GM12878 (cell line): ENCODE data around the gene SIX5. TPM values are rescaled to one million over a fixed set of nuclear protein-coding genes. Genes with fewer than 3 reads are reported as not detected.

Experiments
- ATAC-seq: fragments of 200-7000 bp; cut with Tn5 transposase; 3 replicates; pipeline ENCODE4 v1.9.1; 2020; ENCODE audit warnings: mild to moderate bottlenecking, moderate library complexity
- BruUV-seq: library from RNA; stranded (reverse); fragments of 400-500 nt; replicated peaks from 2 replicates; lab custom pipeline; 2021; lab: Mats Ljungman, UMichigan
- CTCF ChIA-PET: fragments of 300-600 bp; sonication (Branson Sonifier 250); formaldehyde crosslinking; extraction: SDS; loops from one replicate; lab custom pipeline; 2021; ENCODE audit warnings: inconsistent platforms; lab: Yijun Ruan, JAX
- POLR2A ChIA-PET: fragments of 350-600 bp; formaldehyde crosslinking; extraction: SDS; loops from one replicate; lab custom pipeline; 2021; ENCODE audit warnings: inconsistent platforms; lab: Charles Lee
- RAD21 ChIA-PET: fragments of 300-600 bp; sonication (Branson Sonifier 250); formaldehyde crosslinking; loops from one replicate; lab custom pipeline; 2023; ENCODE audit warnings: antibody characterized with exemption; ENCODE audit not compliant: unreplicated experiment; lab: Charles Lee
- SMC1A ChIA-PET: fragments of 300-600 bp; sonication (Branson Sonifier 250); formaldehyde crosslinking; loops from one replicate; lab custom pipeline; 2023; ENCODE audit not compliant: unreplicated experiment, uncharacterized antibody; lab: Charles Lee
- DNase-seq: peaks from one replicate; pipeline ENCODE4 v3.0.0-alpha.2; 2011; ENCODE audit warnings: low read depth, low spot score
- FAIRE-seq: peaks from 3 replicates; lab custom pipeline; 2011; peaks lifted over from hg19 to GRCh38; lab: Jason Lieb, UNC
- H2AFZ ChIP-seq: 2 replicates; pipeline ENCODE4 v1.6.0; 2011; ENCODE audit warnings: low read depth, low read length, control low read depth; ENCODE audit not compliant: control insufficient read depth
- H3K27ac ChIP-seq: 2 replicates; pipeline ENCODE4 v1.5.1; 2011; ENCODE audit warnings: control low read depth; ENCODE audit not compliant: control insufficient read depth, insufficient read depth
- H3K27me3 ChIP-seq, 2 experiments: replicated peaks in 1 of 2; 2 replicates each; pipeline versions ENCODE4 v1.6.0 to v1.6.1; 2011; ENCODE audit warnings: low read length in 1 of 2; ENCODE audit not compliant: control insufficient read depth in 2 of 2, insufficient read depth in 2 of 2
- H3K36me3 ChIP-seq, 2 experiments: 2 replicates each; pipeline ENCODE4 v1.5.1; 2011; ENCODE audit warnings: low read length in 1 of 2; ENCODE audit not compliant: control insufficient read depth in 2 of 2, insufficient read depth in 2 of 2
- H3K4me1 ChIP-seq: 2 replicates; pipeline ENCODE4 v1.6.1; 2011; ENCODE audit warnings: mild to moderate bottlenecking, low read length, moderate library complexity, mixed read lengths; ENCODE audit not compliant: control insufficient read depth, insufficient read depth
- H3K4me2 ChIP-seq: 2 replicates; pipeline ENCODE4 v1.6.0; 2011; ENCODE audit warnings: control low read depth; ENCODE audit not compliant: control insufficient read depth, insufficient read depth
- H3K4me3 ChIP-seq: fragments of 200-600 bp; sonication (generic); 2 replicates; pipeline ENCODE4 v1.5.1; 2016
- H3K79me2 ChIP-seq: 2 replicates; pipeline ENCODE4 v1.6.0; 2011; ENCODE audit warnings: low read length; ENCODE audit not compliant: control insufficient read depth, insufficient read depth
- H3K9ac ChIP-seq: 2 replicates; pipeline ENCODE4 v1.8.0; 2011; ENCODE audit warnings: low read length, control low read depth, mixed read lengths; ENCODE audit not compliant: control insufficient read depth, insufficient read depth
- H3K9me3 ChIP-seq: replicated peaks from 3 replicates; pipeline ENCODE4 v1.5.1; 2011; ENCODE audit warnings: mild to moderate bottlenecking, low read length; ENCODE audit not compliant: control insufficient read depth, insufficient read depth
- H4K20me1 ChIP-seq: 2 replicates; pipeline ENCODE4 v1.6.0; 2011; ENCODE audit not compliant: control insufficient read depth, insufficient read depth
- CBX3 ChIP-seq: fragments of 200-600 bp; sonication (generic); IDR thresholded peaks from 2 replicates; pipeline ENCODE4 v1.6.1; 2016; ENCODE audit warnings: low read depth, borderline replicate concordance
- E4F1 ChIP-seq: fragments of 450-650 bp; IDR thresholded peaks from 2 replicates; pipeline ENCODE4 v1.6.1; 2018; ENCODE audit warnings: borderline replicate concordance, mild to moderate bottlenecking; ENCODE audit not compliant: partially characterized antibody
- KDM1A ChIP-seq: fragments of 200-600 bp; sonication (generic); IDR thresholded peaks from 2 replicates; pipeline ENCODE4 v1.6.1; 2016; ENCODE audit warnings: borderline replicate concordance
- MAX ChIP-seq: IDR thresholded peaks from 2 replicates; pipeline ENCODE4 v1.6.1; 2012; ENCODE audit warnings: low read depth, low read length, improper control_type of control experiment
- TBL1XR1 ChIP-seq: IDR thresholded peaks from 2 replicates; pipeline ENCODE4 v1.6.1; 2012; ENCODE audit warnings: low read depth, low read length, improper control_type of control experiment
- WRNIP1 ChIP-seq: IDR thresholded peaks from 2 replicates; pipeline ENCODE4 v1.6.1; 2011; ENCODE audit warnings: low read depth, low read length, improper control_type of control experiment, borderline replicate concordance
- ZNF687 ChIP-seq: fragments of 450-650 bp; IDR thresholded peaks from 2 replicates; pipeline ENCODE4 v1.6.1; 2017; ENCODE audit warnings: mild to moderate bottlenecking, moderate library complexity
- WGBS: methylation state at CpG from one replicate; pipeline ENCODE4 v1.1.6; 2016; ENCODE audit warnings: low lambda C conversion rate; ENCODE audit not compliant: insufficient replicate concordance, insufficient coverage; ENCODE audit errors: missing lambda C conversion rate; 5-methylcytosine and 5-hydroxymethylcytosine counted together
- in situ Hi-C: fragments of 300-500 bp; cut with MboI; formaldehyde crosslinking; loops from 9 replicates; pipeline ENCODE4 v1.14.3; 2018; ENCODE audit warnings: mixed read lengths
- intact Hi-C: fragments of 100-400 bp; cut with micrococcal nuclease; formaldehyde crosslinking; loops from one replicate; pipeline ENCODE4 v1.14.2; 2022; ENCODE audit not compliant: unreplicated experiment
- polyA plus RNA-seq, 11 experiments: library from polyadenylated mRNA; depleted of rRNA in 4 of 11; unstranded in 6 of 11; stranded (reverse) in 5 of 11; fragments of >200 nt; fragmentation: Nextera tagmentation in 4 of 11; fragmentation: Illumina TruSeq in 1 of 11; extraction: Ambion mirVana in 4 of 11; extraction: Trizol in 1 of 11; gene quantifications; 1 replicate in 1 of 11; 2 replicates in 10 of 11; pipeline versions ENCODE4 v1.2.1 to v1.2.3, GENCODE V29; 2011 to 2016; ENCODE audit warnings: inconsistent platforms in 2 of 11, missing spikeins in 2 of 11, low read depth in 1 of 11
- total RNA-seq, 4 experiments: library from RNA; depleted of rRNA in 3 of 4; stranded (reverse); fragments of >200 nt in 3 of 4; fragmentation: Illumina TruSeq in 1 of 4; extraction: Trizol in 1 of 4; gene quantifications; 2 replicates each; pipeline versions ENCODE4 v1.2.1 to v1.2.3, GENCODE V29; 2013 to 2021

SIX5 gene
- total and polyA plus RNA-seq, 10 of the 15 experiments (the other 5 are each of a cell fraction or from before 2014, with no cell fraction given), result 1.9 to 10.5 (median 3.0) TPM; not detected in 2

GRCh38 chr19:45746866-45747265, 22.2 kb downstream of the SIX5 start:
- in situ Hi-C loops, result no loop called here
- no peaks in the 10 kb centered on the region for H4K20me1 ChIP-seq
- DNase-seq (no peak), FAIRE-seq (no peak), ATAC-seq (no peak)
- ChIA-PET SMC1A (no interaction called here), RAD21 (no interaction called here), CTCF (interaction anchor here (1.2 kb wide), 1 partner anchor 23 kb away, joined by 4 read pairs; the partner anchor contains the start of gene SIX5), POLR2A (interaction anchor here (0.6 kb wide), 1 partner anchor 825 kb away, joined by 3 read pairs; no protein-coding TSS in a partner anchor)
- H3K9me3 ChIP-seq, result no peaks in the 10 kb centered on the region
- no peak overlapping the region for H3K4me3 ChIP-seq
- H2AFZ ChIP-seq, result no peak overlapping the region
- H3K36me3 ChIP-seq, result no peaks in the 10 kb centered on the region
- H3K4me2 ChIP-seq, result no peak overlapping the region
- H3K4me1 ChIP-seq, result no peaks in the 10 kb centered on the region
- H3K9ac ChIP-seq, result no peak overlapping the region
- no peak overlapping the region for H3K27ac ChIP-seq
- H3K27me3 ChIP-seq, result peaks cover 0 to 2% of the 10 kb centered on the region in 2 experiments; a peak in 2 of 4 replicates
- TF ChIP-seq TBL1XR1 (no peak), WRNIP1 (no peak), MAX (no peak)
- BruUV-seq, result no TSS peak
- intact Hi-C loops, result no loop called here
- H3K79me2 ChIP-seq, result no peaks in the 10 kb centered on the region
- 39% methylated on average over 5 of the region's 5 CpGs for WGBS

GRCh38 chr19:45745606-45746005, 23.4 kb downstream of the SIX5 start:
- H3K4me2 ChIP-seq, result no peak overlapping the region
- no peaks in the 10 kb centered on the region for H3K4me1 ChIP-seq
- H3K36me3 ChIP-seq, result no peaks in the 10 kb centered on the region
- in situ Hi-C loops, result no loop called here
- H3K9me3 ChIP-seq, result no peaks in the 10 kb centered on the region
- ChIA-PET SMC1A (no interaction called here), POLR2A (no interaction called here), CTCF (interaction anchor here (1.4 to 1.5 kb wide), 2 partner anchors 11 to 54 kb away, joined by 3 read pairs; no protein-coding TSS in a partner anchor), RAD21 (no interaction called here)
- no peak for ATAC-seq
- WGBS, result 70% methylated on average over 6 of the region's 6 CpGs
- no peak for FAIRE-seq
- H3K79me2 ChIP-seq, result no peaks in the 10 kb centered on the region
- H3K9ac ChIP-seq, result no peak overlapping the region
- TF ChIP-seq CBX3 (no peak), ZNF687 (no peak), KDM1A (no peak), E4F1 (no peak)
- intact Hi-C loops, result no loop called here
- H3K27ac ChIP-seq, result no peak overlapping the region
- no peaks in the 10 kb centered on the region for H4K20me1 ChIP-seq
- no peak overlapping the region for H3K4me3 ChIP-seq
- no TSS peak for BruUV-seq
- H2AFZ ChIP-seq, result no peak overlapping the region
- DNase-seq, result no peak
- H3K27me3 ChIP-seq, result peaks cover 0 to 2% of the 10 kb centered on the region in 2 experiments; a peak in 2 of 4 replicates
